Fibroblast of the aortic adventitia (primary cell): ENCODE measurements around the gene DEAF1. TPM values are rescaled to one million over a fixed set of nuclear protein-coding genes. Genes with fewer than 3 reads are reported as not detected.
"Not testable (repeated sequence)": the region's sequence is repeated elsewhere in the genome, so short reads cannot be mapped to it uniquely, and the experiment has no call there.

ENCODE experiments used
- DNase-seq: peaks from one replicate; pipeline ENCODE4 v3.0.0-alpha.2; 2010; ENCODE audit warnings: low read depth
- H3K4me3 ChIP-seq: 2 replicates; pipeline ENCODE4 v1.5.1; 2011; ENCODE audit warnings: low read depth, mild to moderate bottlenecking, control low read depth, low read length, moderate library complexity
- CTCF ChIP-seq: IDR thresholded peaks from 2 replicates; pipeline ENCODE4 v1.5.1; 2011; ENCODE audit warnings: mild to moderate bottlenecking, low read length, control low read depth, inconsistent platforms; ENCODE audit not compliant: insufficient read depth
- total RNA-seq: library from RNA; depleted of rRNA; stranded (reverse); fragments of >200 nt; gene quantifications from 2 replicates; pipeline ENCODE4 v1.2.3, GENCODE V29; 2012; ENCODE audit warnings: low replicate concordance

The DEAF1 gene
- total RNA-seq, 1 donor: 40.0 TPM

GRCh38 chr11:691710-692590, 3.1 kb downstream of the DEAF1 start:
- TF ChIP-seq CTCF: no peak
- DNase-seq: no peak
- no peak overlapping the region for H3K4me3 ChIP-seq

GRCh38 chr11:690738-691633, 4.0 kb downstream of the DEAF1 start:
- no peak for DNase-seq
- H3K4me3 ChIP-seq: no peak overlapping the region
- no peak for TF ChIP-seq CTCF

DNA sequence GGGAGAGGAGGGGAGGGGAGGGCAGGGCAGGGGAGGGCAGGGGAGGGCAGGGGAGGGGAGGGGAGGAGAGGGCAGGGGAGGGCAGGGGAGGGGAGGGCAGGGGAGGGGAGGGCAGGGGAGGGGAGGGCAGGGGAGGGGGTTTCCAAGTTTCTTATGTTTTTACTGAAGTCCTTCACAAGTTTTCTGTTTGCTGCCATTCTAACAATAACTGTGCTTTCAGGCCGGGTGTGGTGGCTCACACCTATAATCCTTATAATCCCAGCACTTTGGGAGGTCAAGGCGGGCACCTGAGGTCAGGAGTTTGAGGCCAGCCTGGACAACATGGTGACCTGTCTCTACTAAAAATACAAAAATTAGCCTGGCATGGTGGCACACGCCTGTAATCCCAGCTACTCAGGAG, 4.8 kb downstream of the DEAF1 start:
- H3K4me3 ChIP-seq, DNase-seq: not testable (repeated sequence)

DNA sequence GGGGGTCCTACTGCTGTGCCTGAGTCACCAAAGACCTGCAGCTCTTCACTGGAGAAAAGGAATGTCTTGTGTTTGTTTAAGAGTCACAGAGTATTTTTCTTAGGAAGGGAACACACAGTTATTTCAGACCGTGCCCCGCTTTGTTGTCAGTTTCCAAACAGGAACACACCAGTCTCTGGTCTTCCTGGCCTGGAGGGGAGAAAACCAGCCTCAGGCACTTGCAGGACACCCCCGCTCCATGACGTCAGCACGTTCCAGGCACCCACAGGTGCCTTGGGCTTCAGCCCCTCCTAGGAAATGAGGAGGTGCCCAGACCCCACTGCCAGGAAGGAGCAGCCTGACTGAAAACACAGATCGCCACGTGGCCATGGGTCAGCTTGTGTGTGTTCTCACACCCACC, 5.4 kb downstream of the DEAF1 start:
- no peak overlapping the region for H3K4me3 ChIP-seq
- no peak for TF ChIP-seq CTCF
- DNase-seq: no peak

DNA sequence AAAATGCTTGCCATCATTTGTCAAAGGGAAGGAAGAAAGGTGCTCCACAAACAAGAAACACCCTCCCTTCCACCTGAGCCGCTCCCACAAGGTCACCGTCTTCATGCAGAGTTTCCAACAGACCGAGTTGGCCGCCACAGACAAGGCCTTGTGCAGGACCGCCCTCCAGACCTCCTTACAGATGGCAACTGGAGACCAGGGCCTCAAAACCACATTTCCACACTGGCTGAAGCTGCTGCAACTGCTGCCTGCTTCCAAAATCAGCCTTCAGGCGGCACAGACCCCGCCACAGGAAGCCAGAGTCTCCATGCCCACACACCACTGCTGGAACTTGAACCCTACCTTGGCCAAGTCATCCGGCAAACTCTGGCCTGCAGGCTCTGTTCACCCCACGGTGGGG, 6.3 kb downstream of the DEAF1 start:
- TF ChIP-seq CTCF: no peak
- H3K4me3 ChIP-seq: no peak overlapping the region
- DNase-seq: no peak

DNA sequence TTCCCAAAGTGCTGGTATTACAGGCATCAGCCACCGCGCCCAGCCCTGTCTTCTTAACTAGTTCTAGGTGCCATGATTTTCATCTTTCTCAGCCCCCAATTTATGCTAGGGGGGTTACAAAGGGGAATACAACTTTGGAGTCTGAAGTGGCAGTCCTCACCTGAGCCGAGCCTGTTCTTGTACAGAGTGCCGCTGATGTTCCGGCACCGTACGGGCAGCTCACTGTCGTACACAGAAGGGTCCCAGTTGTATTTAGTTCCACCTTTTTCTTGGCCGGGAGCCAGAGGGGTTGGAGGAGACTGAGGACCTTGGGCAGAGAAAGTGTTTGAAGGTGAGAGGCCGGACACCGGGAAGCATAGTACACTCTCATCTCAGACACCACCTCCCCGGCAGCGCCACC, 7.3 kb downstream of the DEAF1 start:
- no peak for DNase-seq
- no peak overlapping the region for H3K4me3 ChIP-seq
- TF ChIP-seq CTCF: no peak
